ENCODE data around the gene NGFR.
"Not testable (repeated sequence)": the region's sequence is repeated elsewhere in the genome, so short reads cannot be mapped to it uniquely, and the experiment has no call there.

The NGFR gene

GRCh38 chr17:49548506-49549310 is 53.6 kb downstream of the NGFR start:
- no peak for DNase-seq (ENCODE audit: low read depth)

GRCh38 chr17:49549311-49549605 is 54.2 kb downstream of the NGFR start:
- no peak for DNase-seq (ENCODE audit: low read depth)
- no peak overlapping the region for H3K4me3 ChIP-seq (ENCODE audit: control insufficient read depth, low read depth, low read length)
- no peak for TF ChIP-seq CTCF (IDR thresholded peaks at IDR 0.05; ENCODE audit: control insufficient read depth, insufficient read depth, low read depth, low read length, missing control alignments)

More at GRCh38 chr17:49548506-49549310, 53.6 kb downstream of the NGFR start:
- peak; percentile 85 for TF ChIP-seq CTCF (IDR thresholded peaks at IDR 0.05; ENCODE audit: control insufficient read depth, insufficient read depth, low read depth, low read length, missing control alignments)
- H3K4me3 ChIP-seq (ENCODE audit: control insufficient read depth, low read depth, low read length), result no peak overlapping the region

- no peak for DNase-seq (ENCODE audit: low read depth)
- no peak for TF ChIP-seq CTCF (IDR thresholded peaks at IDR 0.05; ENCODE audit: control insufficient read depth, insufficient read depth, low read depth, low read length, missing control alignments)
- no peak overlapping the region for H3K4me3 ChIP-seq (ENCODE audit: control insufficient read depth, low read depth, low read length)
Observed at GRCh38 chr17:49549691-49550678, 54.9 kb downstream of the NGFR start.

GRCh38 chr17:49550764-49551163 is 55.7 kb downstream of the NGFR start:
- not testable (repeated sequence) for H3K4me3 ChIP-seq (ENCODE audit: control insufficient read depth, low read depth, low read length); DNase-seq (ENCODE audit: low read depth)

- no peak for DNase-seq (ENCODE audit: low read depth)
- no peak for TF ChIP-seq CTCF (IDR thresholded peaks at IDR 0.05; ENCODE audit: control insufficient read depth, insufficient read depth, low read depth, low read length, missing control alignments)
- no peak overlapping the region for H3K4me3 ChIP-seq (ENCODE audit: control insufficient read depth, low read depth, low read length)
Observed at GRCh38 chr17:49551221-49552069, 56.4 kb downstream of the NGFR start.

GRCh38 chr17:49552070-49552751 is 57.1 kb downstream of the NGFR start:
- no peak for DNase-seq (ENCODE audit: low read depth)
- H3K4me3 ChIP-seq (ENCODE audit: control insufficient read depth, low read depth, low read length), result no peak overlapping the region
- TF ChIP-seq CTCF (IDR thresholded peaks at IDR 0.05; ENCODE audit: control insufficient read depth, insufficient read depth, low read depth, low read length, missing control alignments), result no peak
